Activated T-cell treated with anti-CD3 and anti-CD28 coated beads, Interleukin-2, amount 50 U/mL, for 4 hours (primary cell): Measurements from ENCODE around the gene SNAP91. TPM values are rescaled to one million over a fixed set of nuclear protein-coding genes. Genes with fewer than 3 reads are reported as not detected.
"Not testable (repeated sequence)": the region's sequence is repeated elsewhere in the genome, so short reads cannot be mapped to it uniquely, and the experiment has no call there.

Experiments
- ATAC-seq, 2 donors: fragments of 200-7000 bp; cut with Tn5 transposase; one replicate each; pipeline ENCODE4 v1.10.0; 2021
- DNase-seq: peaks from one replicate; pipeline ENCODE4 v3.0.0-alpha.2; 2020
- H3K27me3 Mint-ChIP-seq: one replicate; pipeline ENCODE4 v1.8.0; 2021; ENCODE audit warnings: low read depth, mixed read lengths
- H3K36me3 Mint-ChIP-seq: one replicate; pipeline ENCODE4 v1.8.0; 2022; ENCODE audit warnings: mixed read lengths; ENCODE audit not compliant: insufficient read depth
- H3K4me1 Mint-ChIP-seq: one replicate; pipeline ENCODE4 v1.8.0; 2021; ENCODE audit warnings: low read depth, mixed read lengths
- H3K4me3 Mint-ChIP-seq: one replicate; pipeline ENCODE4 v1.8.0; 2021; ENCODE audit warnings: mild to moderate bottlenecking, moderate library complexity, mixed read lengths
- H3K9me3 Mint-ChIP-seq: one replicate; pipeline ENCODE4 v1.8.0; 2021; ENCODE audit warnings: mixed read lengths
- total RNA-seq, 3 donors: library from RNA; stranded (reverse); gene quantifications; one replicate each; pipeline ENCODE4 v1.2.1, GENCODE V29; 2021

Gene SNAP91
- total RNA-seq, 3 donors from 2014 or later: not detected

DNA sequence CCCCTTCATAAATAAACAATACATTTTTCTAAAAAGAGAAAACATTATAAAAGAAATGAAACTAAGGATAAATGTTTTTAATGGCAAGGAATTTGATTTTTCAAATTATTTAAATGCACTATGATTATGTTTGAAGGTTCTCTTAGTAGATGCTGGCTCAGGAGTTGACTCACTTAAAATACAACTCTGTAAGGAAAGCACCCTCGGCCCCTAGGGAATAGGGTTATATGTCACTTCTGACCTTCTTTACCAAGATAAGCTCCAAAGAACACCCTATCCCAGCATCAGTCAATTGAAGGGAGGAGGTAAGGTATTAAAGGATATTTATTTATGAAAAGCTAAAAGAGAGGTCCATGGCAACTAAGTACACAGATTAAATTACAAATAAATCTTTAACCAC lies 6.8 kb downstream of the SNAP91 start:
- H3K9me3 Mint-ChIP-seq: no peaks in the 10 kb centered on the region
- H3K36me3 Mint-ChIP-seq: no peaks in the 10 kb centered on the region
- ATAC-seq (no peak), DNase-seq (no peak)
- peaks cover 10% of the 10 kb centered on the region for H3K27me3 Mint-ChIP-seq
- no peaks in the 10 kb centered on the region for H3K4me1 Mint-ChIP-seq
- no peak overlapping the region for H3K4me3 Mint-ChIP-seq

DNA sequence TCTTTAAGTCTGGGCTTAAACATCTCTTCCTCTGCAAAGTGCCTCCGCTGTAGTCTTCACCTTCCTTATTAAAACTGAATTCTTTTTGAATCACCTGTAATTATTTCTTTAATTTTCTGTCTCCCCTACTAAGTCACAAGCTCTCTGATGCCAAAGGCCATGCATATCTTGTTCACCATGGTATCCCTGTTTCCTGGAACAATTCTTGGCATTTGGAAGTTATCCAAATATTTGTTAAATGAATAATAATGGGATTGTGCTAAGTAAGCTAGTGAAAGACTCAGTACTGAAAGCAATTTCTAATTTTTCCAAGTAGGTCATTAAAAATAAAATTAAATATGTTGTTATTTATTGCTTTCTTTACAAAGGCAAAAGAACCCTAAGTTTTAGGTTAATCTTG lies 12.2 kb downstream of the SNAP91 start:
- H3K27me3 Mint-ChIP-seq: no peaks in the 10 kb centered on the region
- no peaks in the 10 kb centered on the region for H3K9me3 Mint-ChIP-seq
- DNase-seq (no peak), ATAC-seq (no peak)
- no peaks in the 10 kb centered on the region for H3K4me1 Mint-ChIP-seq
- no peaks in the 10 kb centered on the region for H3K36me3 Mint-ChIP-seq
- H3K4me3 Mint-ChIP-seq: no peak overlapping the region

GRCh38 chr6:83685481-83685880 lies 23.4 kb downstream of the SNAP91 start:
- Mint-ChIP-seq H3K4me1 (no peaks in the 10 kb centered on the region), H3K27me3 (no peaks in the 10 kb centered on the region), H3K36me3 (no peaks in the 10 kb centered on the region), H3K9me3 (no peaks in the 10 kb centered on the region), H3K4me3 (no peak overlapping the region)
- DNase-seq (no peak), ATAC-seq (no peak)

DNA sequence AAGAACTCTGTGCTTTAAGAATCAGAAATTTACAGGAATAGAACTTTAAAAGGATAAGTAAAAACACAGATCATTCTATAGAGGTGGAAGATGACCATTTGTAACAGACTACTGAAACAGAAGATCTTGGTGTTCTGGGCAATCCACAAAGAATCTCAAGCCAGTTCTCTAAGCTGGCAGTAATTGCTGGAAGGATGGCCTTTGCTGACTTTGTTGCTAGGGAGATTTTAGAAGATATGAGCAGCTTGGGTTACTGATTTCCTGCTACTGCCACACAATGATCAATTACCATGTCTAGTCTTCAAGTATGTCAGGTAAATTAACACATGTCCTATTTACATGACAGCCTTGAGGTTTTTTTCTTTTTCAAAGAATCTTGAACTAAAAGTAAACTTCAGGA lies 31.1 kb downstream of the SNAP91 start:
- H3K36me3 Mint-ChIP-seq: no peaks in the 10 kb centered on the region
- H3K4me3 Mint-ChIP-seq: no peak overlapping the region
- H3K9me3 Mint-ChIP-seq: no peaks in the 10 kb centered on the region
- ATAC-seq (no peak), DNase-seq (no peak)
- H3K27me3 Mint-ChIP-seq: no peaks in the 10 kb centered on the region
- H3K4me1 Mint-ChIP-seq: no peaks in the 10 kb centered on the region

DNA sequence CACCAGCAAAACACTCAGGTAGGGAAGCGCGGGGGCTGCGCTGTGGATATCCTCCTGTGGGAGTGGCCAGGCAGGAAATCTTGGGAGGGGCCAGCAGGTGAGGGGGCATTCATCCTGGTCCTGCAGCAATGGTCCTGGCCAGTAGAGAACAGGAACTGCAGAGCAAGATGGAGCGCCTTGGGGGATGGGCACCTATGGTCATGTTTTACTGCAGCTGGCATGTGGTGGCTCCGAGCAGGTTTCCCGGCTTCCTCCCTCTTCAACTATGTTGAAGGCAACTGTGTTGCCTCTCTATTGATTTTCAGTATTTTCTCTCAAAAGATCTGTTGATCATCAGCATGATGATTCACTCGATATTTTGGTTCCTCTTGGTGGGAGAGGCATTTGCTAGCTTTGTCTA lies 70.9 kb downstream of the SNAP91 start:
- Mint-ChIP-seq H3K4me1 (no peaks in the 10 kb centered on the region), H3K27me3 (no peaks in the 10 kb centered on the region), H3K4me3 (no peak overlapping the region), H3K36me3 (no peaks in the 10 kb centered on the region), H3K9me3 (no peaks in the 10 kb centered on the region)
- ATAC-seq (no peak), DNase-seq (no peak)

- Mint-ChIP-seq H3K4me1 (no peaks in the 10 kb centered on the region), H3K36me3 (no peaks in the 10 kb centered on the region), H3K27me3 (no peaks in the 10 kb centered on the region), H3K9me3 (no peaks in the 10 kb centered on the region), H3K4me3 (no peak overlapping the region)
- no peak for ATAC-seq
- DNase-seq: no peak
These were observed 72.1 kb downstream of the SNAP91 start for GRCh38 chr6:83636800-83637199.

- H3K36me3 Mint-ChIP-seq: no peaks in the 10 kb centered on the region
- ATAC-seq (no peak), DNase-seq (no peak)
- H3K27me3 Mint-ChIP-seq: no peaks in the 10 kb centered on the region
- no peaks in the 10 kb centered on the region for H3K9me3 Mint-ChIP-seq
- H3K4me1 Mint-ChIP-seq: no peaks in the 10 kb centered on the region
- H3K4me3 Mint-ChIP-seq: no peak overlapping the region
These were observed 75.3 kb downstream of the SNAP91 start for GRCh38 chr6:83633609-83634008.

GRCh38 chr6:83633149-83633548 lies 75.8 kb downstream of the SNAP91 start:
- no peaks in the 10 kb centered on the region for H3K4me1 Mint-ChIP-seq
- H3K9me3 Mint-ChIP-seq: no peaks in the 10 kb centered on the region
- DNase-seq (no peak), ATAC-seq (no peak)
- no peaks in the 10 kb centered on the region for H3K27me3 Mint-ChIP-seq
- no peaks in the 10 kb centered on the region for H3K36me3 Mint-ChIP-seq
- no peak overlapping the region for H3K4me3 Mint-ChIP-seq

DNA sequence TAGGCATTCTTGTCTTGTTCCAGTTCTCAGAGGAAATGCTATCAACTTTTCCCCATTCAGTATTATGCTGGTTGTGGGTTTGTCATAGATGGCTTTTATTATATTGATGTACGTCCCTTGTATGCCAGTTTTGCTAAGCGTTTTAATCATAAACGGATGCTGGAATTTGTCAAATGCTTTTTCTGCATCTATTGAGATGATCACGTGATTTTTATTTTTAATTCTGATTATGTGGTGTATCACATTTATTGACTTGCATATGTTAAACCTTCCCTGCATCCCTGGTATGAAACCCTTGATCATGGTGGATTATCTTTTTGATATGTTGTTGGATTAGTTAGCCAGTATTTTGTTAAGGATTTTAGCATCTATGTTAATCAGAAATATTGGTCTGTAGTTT lies 79.0 kb downstream of the SNAP91 start:
- not testable (repeated sequence) for H3K9me3 Mint-ChIP-seq, DNase-seq, H3K27me3 Mint-ChIP-seq, H3K4me1 Mint-ChIP-seq, H3K4me3 Mint-ChIP-seq, H3K36me3 Mint-ChIP-seq, ATAC-seq

- no peaks in the 10 kb centered on the region for H3K9me3 Mint-ChIP-seq
- no peaks in the 10 kb centered on the region for H3K4me1 Mint-ChIP-seq
- DNase-seq (no peak), ATAC-seq (no peak)
- H3K27me3 Mint-ChIP-seq: no peaks in the 10 kb centered on the region
- H3K4me3 Mint-ChIP-seq: no peak overlapping the region
- H3K36me3 Mint-ChIP-seq: no peaks in the 10 kb centered on the region
These were observed 93.6 kb downstream of the SNAP91 start for GRCh38 chr6:83615025-83615999.

DNA sequence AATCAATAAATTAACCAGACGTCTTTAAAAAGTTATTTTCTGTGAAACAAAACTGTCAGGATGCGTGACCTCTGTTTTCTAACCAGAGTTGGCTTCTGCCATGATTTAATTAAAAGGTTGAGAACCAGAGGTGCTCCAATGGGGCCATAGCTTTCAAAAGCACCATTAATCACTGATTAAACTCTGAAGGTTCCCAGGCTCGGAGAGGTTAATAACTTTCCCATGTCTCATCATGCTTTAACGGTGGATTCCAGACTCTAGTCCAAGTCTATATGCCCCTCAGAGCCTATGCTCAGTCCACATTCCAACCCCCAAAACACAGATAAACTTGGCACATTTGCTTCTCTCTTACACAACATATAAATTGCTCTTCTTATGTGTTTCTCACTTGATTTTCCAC lies 95.5 kb downstream of the SNAP91 start:
- H3K4me3 Mint-ChIP-seq: no peak overlapping the region
- ATAC-seq (no peak), DNase-seq (no peak)
- no peaks in the 10 kb centered on the region for H3K36me3 Mint-ChIP-seq
- H3K27me3 Mint-ChIP-seq: no peaks in the 10 kb centered on the region
- H3K9me3 Mint-ChIP-seq: no peaks in the 10 kb centered on the region
- no peaks in the 10 kb centered on the region for H3K4me1 Mint-ChIP-seq

DNA sequence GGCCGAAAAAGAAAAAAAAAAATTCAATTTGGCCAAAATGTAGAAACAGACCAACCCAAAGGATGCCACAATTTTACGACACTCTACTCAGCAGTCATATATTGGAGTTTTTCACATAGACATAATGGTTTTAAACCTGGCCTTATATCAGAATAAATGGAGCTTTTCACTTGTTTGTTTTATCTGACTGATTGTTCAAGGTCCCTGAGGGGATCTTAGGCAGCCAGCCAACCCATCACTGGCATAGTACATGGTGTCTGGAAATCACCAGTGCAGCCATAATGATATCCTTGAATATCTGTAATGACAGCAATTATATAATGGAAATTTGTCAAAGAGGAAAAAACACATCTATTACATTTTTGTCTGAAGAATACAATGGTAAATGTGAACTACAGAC lies 99.7 kb downstream of the SNAP91 start:
- no peaks in the 10 kb centered on the region for H3K9me3 Mint-ChIP-seq
- H3K36me3 Mint-ChIP-seq: no peaks in the 10 kb centered on the region
- no peak for ATAC-seq
- H3K27me3 Mint-ChIP-seq: no peaks in the 10 kb centered on the region
- no peak overlapping the region for H3K4me3 Mint-ChIP-seq
- H3K4me1 Mint-ChIP-seq: no peaks in the 10 kb centered on the region
- no peak for DNase-seq

GRCh38 chr6:83605517-83605916 lies 103.4 kb downstream of the SNAP91 start:
- H3K27me3 Mint-ChIP-seq: no peaks in the 10 kb centered on the region
- ATAC-seq: no peak

GRCh38 chr6:83603551-83603950 lies 105.3 kb downstream of the SNAP91 start:
- Mint-ChIP-seq H3K4me1 (no peaks in the 10 kb centered on the region), H3K9me3 (no peaks in the 10 kb centered on the region), H3K27me3 (no peaks in the 10 kb centered on the region), H3K36me3 (no peaks in the 10 kb centered on the region), H3K4me3 (no peak overlapping the region)
- no peak for ATAC-seq
- DNase-seq: no peak

More at GRCh38 chr6:83605517-83605916, 103.4 kb downstream of the SNAP91 start:
- no peak for DNase-seq
- no peaks in the 10 kb centered on the region for H3K36me3 Mint-ChIP-seq
- no peaks in the 10 kb centered on the region for H3K4me1 Mint-ChIP-seq
- H3K4me3 Mint-ChIP-seq: no peak overlapping the region
- no peaks in the 10 kb centered on the region for H3K9me3 Mint-ChIP-seq

DNA sequence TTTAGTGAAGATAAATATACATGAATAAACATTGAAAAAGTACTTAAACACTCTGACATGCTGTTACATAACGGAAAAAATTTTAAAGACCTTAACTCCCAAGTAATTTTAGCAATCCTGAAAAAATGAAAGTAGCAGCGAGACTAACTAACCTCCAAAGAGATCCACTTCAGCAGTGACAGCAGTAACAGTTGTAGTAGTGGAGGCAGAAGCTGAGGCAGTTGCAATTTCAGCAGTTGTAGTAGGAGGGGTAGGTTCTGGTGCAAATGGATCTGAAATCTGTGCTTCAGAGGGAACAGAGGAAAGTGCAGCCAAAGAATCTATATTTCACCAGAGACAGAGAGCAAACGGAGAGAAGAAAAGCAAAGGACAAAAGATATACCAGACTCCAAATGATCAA lies 107.8 kb downstream of the SNAP91 start:
- Mint-ChIP-seq H3K4me1 (no peaks in the 10 kb centered on the region), H3K27me3 (no peaks in the 10 kb centered on the region), H3K36me3 (no peaks in the 10 kb centered on the region), H3K9me3 (no peaks in the 10 kb centered on the region), H3K4me3 (no peak overlapping the region)
- ATAC-seq: no peak
- no peak for DNase-seq
